GM23248 (cell line): ENCODE results near the gene HIPK3. TPM values are rescaled to one million over a fixed set of nuclear protein-coding genes. Genes with fewer than 3 reads are reported as not detected.

ENCODE experiments used
- DNase-seq: peaks from one replicate; pipeline ENCODE4 v3.0.0-alpha.2; 2015
- H2AFZ ChIP-seq: fragments of 200-600 bp; sonication (generic); 2 replicates; pipeline ENCODE4 v1.6.1; 2016; ENCODE audit warnings: antibody characterized with exemption
- H3F3A ChIP-seq: fragments of 200-600 bp; sonication (generic); 2 replicates; pipeline ENCODE4 v1.6.1; 2016; ENCODE audit warnings: mild to moderate bottlenecking, antibody characterized with exemption, mixed run types; ENCODE audit not compliant: insufficient read depth
- H3K27ac ChIP-seq: fragments of 200-600 bp; sonication (generic); 2 replicates; pipeline ENCODE4 v1.5.1; 2016; ENCODE audit warnings: mild to moderate bottlenecking
- H3K27me3 ChIP-seq: fragments of 200-600 bp; sonication (generic); replicated peaks from 2 replicates; pipeline ENCODE4 v1.6.1; 2016; ENCODE audit warnings: mild to moderate bottlenecking; ENCODE audit not compliant: insufficient read depth
- H3K36me3 ChIP-seq: fragments of 200-600 bp; sonication (generic); 2 replicates; pipeline ENCODE4 v1.6.1; 2016; ENCODE audit warnings: low read depth, mild to moderate bottlenecking
- H3K4me1 ChIP-seq: fragments of 200-600 bp; sonication (generic); 2 replicates; pipeline ENCODE4 v1.6.1; 2016; ENCODE audit warnings: mild to moderate bottlenecking; ENCODE audit not compliant: insufficient read depth
- H3K4me2 ChIP-seq: fragments of 200-600 bp; sonication (generic); one replicate; pipeline ENCODE4 v1.6.1; 2016; ENCODE audit warnings: mild to moderate bottlenecking; ENCODE audit not compliant: unreplicated experiment
- H3K4me3 ChIP-seq: fragments of 200-600 bp; sonication (generic); 2 replicates; pipeline ENCODE4 v1.5.1; 2016; ENCODE audit warnings: mild to moderate bottlenecking
- H3K79me2 ChIP-seq: fragments of 200-600 bp; sonication (generic); 2 replicates; pipeline ENCODE4 v1.6.1; 2016; ENCODE audit warnings: mild to moderate bottlenecking; ENCODE audit not compliant: insufficient read depth
- H3K9ac ChIP-seq: fragments of 200-600 bp; sonication (generic); 2 replicates; pipeline ENCODE4 v1.6.1; 2016; ENCODE audit warnings: mild to moderate bottlenecking
- H3K9me2 ChIP-seq: fragments of 200-600 bp; sonication (generic); 2 replicates; pipeline ENCODE4 v1.6.1; 2016; ENCODE audit warnings: mixed run types, mild to moderate bottlenecking, moderate library complexity; ENCODE audit not compliant: insufficient read depth
- H3K9me3 ChIP-seq: fragments of 200-600 bp; sonication (generic); one replicate; pipeline ENCODE4 v1.6.1; 2017; ENCODE audit warnings: low read depth
- H4K20me1 ChIP-seq: fragments of 200-600 bp; sonication (generic); 2 replicates; pipeline ENCODE4 v1.6.0; 2016; ENCODE audit not compliant: insufficient read depth
- EZH2 ChIP-seq: fragments of 200-600 bp; sonication (generic); IDR thresholded peaks from 2 replicates; pipeline ENCODE4 v1.6.1; 2018; ENCODE audit warnings: antibody characterized with exemption, mild to moderate bottlenecking; ENCODE audit not compliant: insufficient read depth, poor library complexity, severe bottlenecking
- EZH2phosphoT487 ChIP-seq: fragments of 200-600 bp; sonication (generic); IDR thresholded peaks from 2 replicates; pipeline ENCODE4 v1.6.1; 2018; ENCODE audit warnings: antibody characterized with exemption, moderate library complexity, mild to moderate bottlenecking, low read depth; ENCODE audit not compliant: insufficient read depth
- WGBS, 2 experiments: methylation state at CpG; one replicate each; pipeline ENCODE4 v1.1.6; 2015 to 2017; ENCODE audit warnings: low lambda C conversion rate in 2 of 2, low coverage in 1 of 2; ENCODE audit errors: missing lambda C conversion rate in 2 of 2; 5-methylcytosine and 5-hydroxymethylcytosine counted together
- in situ Hi-C: fragments of 300-500 bp; cut with MboI; formaldehyde crosslinking; loops from 2 replicates; pipeline ENCODE4 v1.15.0; 2020
- polyA plus RNA-seq: library from polyadenylated mRNA; unstranded; fragments of >200 nt; fragmentation: Nextera tagmentation; extraction: Ambion mirVana; gene quantifications from 2 replicates; pipeline ENCODE4 v1.2.1, GENCODE V29; 2016
- total RNA-seq: library from RNA; depleted of rRNA; stranded (reverse); fragments of >200 nt; shearing (Covaris generic); gene quantifications from 2 replicates; pipeline ENCODE4 v1.2.3, GENCODE V29; 2014

The HIPK3 gene
- total and polyA plus RNA-seq, 2 experiments from 2014 or later = 17.8 to 82.9 TPM

DNA sequence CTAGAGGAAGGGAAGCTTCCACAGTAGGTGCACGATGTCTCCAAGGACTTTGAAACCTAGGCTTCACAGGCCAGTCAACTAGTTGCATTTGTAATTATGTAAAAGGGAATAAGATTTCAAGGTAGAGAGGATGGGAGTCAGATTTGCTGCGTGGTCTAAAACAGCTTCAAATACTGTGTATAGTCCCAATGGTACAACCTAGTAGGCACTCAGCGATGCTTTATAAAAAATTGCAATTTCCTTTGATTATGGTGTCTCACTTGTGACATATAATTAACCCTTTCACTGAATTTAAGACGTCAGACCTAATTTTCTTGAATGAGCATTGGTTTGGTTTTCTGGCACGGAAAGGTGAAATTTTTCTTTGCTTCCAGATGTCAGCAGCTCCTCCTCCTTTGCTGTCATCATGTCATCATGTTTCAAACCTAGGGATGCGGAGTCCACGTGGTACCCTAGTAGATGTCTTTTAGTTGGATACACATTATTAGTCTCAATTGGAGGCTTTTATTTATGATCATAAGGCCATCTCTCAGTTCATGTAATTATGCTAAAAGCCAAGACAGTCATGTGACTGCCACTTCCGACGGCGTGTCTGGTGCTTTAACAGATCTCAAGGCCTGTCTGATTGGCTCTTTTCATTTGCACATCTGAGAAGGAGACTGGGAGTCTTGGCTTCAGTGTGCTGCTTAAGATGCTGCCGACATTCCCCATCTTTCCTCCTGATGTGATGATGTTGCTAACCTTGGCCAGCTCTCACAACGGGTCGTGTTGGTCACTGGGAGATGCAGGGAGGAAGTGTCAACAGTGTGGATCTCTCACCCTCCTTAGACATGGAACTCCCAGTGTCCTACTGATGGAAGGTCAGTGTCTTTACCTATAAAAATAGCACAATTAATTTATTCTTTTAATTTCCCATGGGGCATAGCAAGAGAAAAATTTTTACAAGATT is 134.0 kb downstream of the HIPK3 start:
- Histone ChIP-seq H3K4me3 (no peak overlapping the region), H3K27me3 (no peaks in the 10 kb centered on the region), H3K9ac (no peak overlapping the region), H3K79me2 (peaks cover 100% of the 10 kb centered on the region), H3F3A (no peaks in the 10 kb centered on the region), H3K36me3 (no peaks in the 10 kb centered on the region), H3K4me2 (no peak overlapping the region), H3K9me2 (no peaks in the 10 kb centered on the region), H4K20me1 (no peaks in the 10 kb centered on the region), H3K4me1 (no peaks in the 10 kb centered on the region), H2AFZ (no peak overlapping the region), H3K9me3 (no peaks in the 10 kb centered on the region), H3K27ac (no peak overlapping the region)
- DNase-seq = no peak
- no peak for TF ChIP-seq EZH2
- TF ChIP-seq EZH2phosphoT487 = no peak
- in situ Hi-C loops = no loop called here
- 74 to 76% methylated on average over 13 of the region's 13 CpGs for WGBS, 2 experiments

DNA sequence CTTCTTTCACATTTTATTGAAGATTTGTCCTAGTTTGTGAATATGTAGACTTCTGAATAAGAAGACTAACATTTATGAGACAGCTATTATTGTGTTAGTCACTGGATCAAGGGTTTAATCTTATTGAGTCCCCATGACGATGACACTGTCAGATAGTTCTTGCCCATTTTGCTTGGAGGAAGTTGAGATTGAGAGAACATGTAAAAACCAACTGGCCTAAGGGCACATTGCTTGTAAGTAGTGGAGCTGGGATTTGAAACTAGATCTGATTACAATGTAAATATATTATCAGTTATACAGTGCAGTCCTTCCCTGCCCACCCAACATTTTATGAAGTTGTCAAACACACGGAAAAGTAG is 134.7 kb downstream of the HIPK3 start:
- peaks cover 100% of the 10 kb centered on the region for H3K79me2 ChIP-seq
- 94 to 100% methylated on average over 2 of the region's 2 CpGs for WGBS, 2 experiments

DNA sequence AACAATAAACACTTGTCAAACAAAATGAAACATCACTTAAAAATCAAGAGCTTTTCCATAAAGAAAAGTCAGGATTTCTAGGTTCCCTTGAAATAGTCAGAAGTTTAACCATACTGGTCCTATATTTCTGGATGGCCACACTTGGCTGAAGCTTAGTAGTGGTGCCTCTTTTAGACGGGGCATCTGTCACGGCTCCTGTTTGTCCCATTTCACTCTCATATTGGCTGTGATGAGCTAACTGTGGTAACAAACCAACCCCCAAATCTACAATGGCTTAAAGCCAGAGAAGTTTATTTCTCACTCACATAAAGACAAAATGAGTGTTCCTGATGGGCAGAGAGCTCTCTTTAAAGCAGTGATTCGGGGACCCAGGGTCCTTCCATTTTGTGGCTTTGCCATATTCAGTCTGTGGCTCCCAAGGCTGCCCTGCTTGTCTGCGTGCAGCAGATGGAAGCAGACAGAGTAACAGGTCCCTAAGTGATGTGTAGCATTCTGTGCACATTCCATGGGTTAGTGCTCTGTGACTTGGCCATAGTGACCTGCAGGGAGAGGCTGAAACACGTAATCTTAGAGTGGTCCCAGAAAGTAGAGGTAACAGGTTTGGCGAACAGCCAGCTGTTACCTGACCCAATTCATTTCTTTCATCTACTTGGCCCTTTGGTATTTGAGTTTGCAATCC is 137.4 kb downstream of the HIPK3 start:
- TF ChIP-seq EZH2 (no peak), EZH2phosphoT487 (no peak)
- in situ Hi-C loops = no loop called here
- DNase-seq = no peak
- Histone ChIP-seq H3K9ac (no peak overlapping the region), H3K4me3 (no peak overlapping the region), H2AFZ (no peak overlapping the region), H3F3A (no peaks in the 10 kb centered on the region), H4K20me1 (no peaks in the 10 kb centered on the region), H3K9me2 (no peaks in the 10 kb centered on the region), H3K79me2 (peaks cover 100% of the 10 kb centered on the region), H3K27ac (no peak overlapping the region), H3K27me3 (no peaks in the 10 kb centered on the region), H3K36me3 (no peaks in the 10 kb centered on the region), H3K9me3 (no peaks in the 10 kb centered on the region), H3K4me1 (no peaks in the 10 kb centered on the region), H3K4me2 (no peak overlapping the region)
- WGBS, 2 experiments = 73% methylated on average over 6 of the region's 6 CpGs

More for the DNA sequence above, 134.7 kb downstream of the HIPK3 start:
- Histone ChIP-seq H4K20me1 (no peaks in the 10 kb centered on the region), H3K4me1 (no peaks in the 10 kb centered on the region), H3K9ac (no peak overlapping the region), H3K9me2 (no peaks in the 10 kb centered on the region), H3K27me3 (no peaks in the 10 kb centered on the region), H3K27ac (no peak overlapping the region), H3K9me3 (no peaks in the 10 kb centered on the region), H3K4me2 (no peak overlapping the region), H3K4me3 (no peak overlapping the region), H3F3A (no peaks in the 10 kb centered on the region), H3K36me3 (no peaks in the 10 kb centered on the region), H2AFZ (no peak overlapping the region)
- no peak for TF ChIP-seq EZH2
- DNase-seq = no peak
- in situ Hi-C loops = no loop called here

DNA sequence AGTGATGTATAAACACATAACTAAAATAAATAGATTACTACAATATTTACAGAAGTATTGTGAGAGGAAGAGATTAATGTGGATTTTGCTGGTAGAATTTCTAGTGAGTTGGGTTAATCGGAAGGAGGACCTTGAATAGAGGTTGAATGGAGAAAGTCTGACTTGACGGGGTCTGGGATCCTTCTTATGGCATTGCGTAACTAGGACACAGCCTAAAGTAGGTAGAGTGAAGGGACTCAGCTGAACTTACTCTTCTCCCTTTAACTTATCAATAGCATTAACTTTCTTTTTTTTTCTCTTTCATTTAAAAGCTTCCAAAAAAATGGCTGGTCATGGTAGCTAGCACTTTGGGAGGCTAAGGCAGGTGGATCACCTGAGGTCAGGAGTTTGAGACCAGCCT is 139.2 kb downstream of the HIPK3 start:
- Histone ChIP-seq H3K9me2 (no peaks in the 10 kb centered on the region), H3K9me3 (no peaks in the 10 kb centered on the region), H3K27me3 (no peaks in the 10 kb centered on the region), H3F3A (no peaks in the 10 kb centered on the region), H3K4me3 (no peak overlapping the region), H3K4me2 (no peak overlapping the region), H3K36me3 (no peaks in the 10 kb centered on the region), H3K9ac (no peak overlapping the region), H2AFZ (no peak overlapping the region), H3K79me2 (peaks cover 98% of the 10 kb centered on the region), H3K27ac (no peak overlapping the region), H3K4me1 (no peaks in the 10 kb centered on the region), H4K20me1 (no peaks in the 10 kb centered on the region)
- no peak for TF ChIP-seq EZH2
- TF ChIP-seq EZH2phosphoT487 = no peak
- DNase-seq = no peak
- in situ Hi-C loops = no loop called here
- 94 to 97% methylated on average over 3 of the region's 3 CpGs for whole genome bisulfite sequencing, 2 experiments
